ENCODE data around the gene HOXC9.

- TF ChIP-seq POLR2A (IDR thresholded peaks at IDR 0.05; ENCODE audit: low read length) = no peak
- TF ChIP-seq GATA1 (IDR thresholded peaks at IDR 0.05; ENCODE audit: low read depth, low read length) = no peak
These were observed 24.9 kb upstream of the HOXC9 start for GRCh38 chr12:53975064-53975471.
